K562 (cell line): ENCODE data around the gene LY6G5B. TPM values are rescaled to one million over a fixed set of nuclear protein-coding genes. Genes with fewer than 3 reads are reported as not detected.
A peak's percentile ranks its signal among the peaks of the same experiment; 100 is the strongest.

Source experiments
- ARNT ChIP-seq, 2 experiments: fragments of 450-650 bp; IDR thresholded peaks; 2 replicates each; pipeline ENCODE4 v1.6.1; 2016; ENCODE audit warnings: mild to moderate bottlenecking in 1 of 2
- ATF4 ChIP-seq: fragments of 450-650 bp; formaldehyde crosslinking; IDR thresholded peaks from 2 replicates; pipeline ENCODE4 v1.4.0; 2022; ENCODE audit warnings: mild to moderate bottlenecking, moderate library complexity
- C11orf30 ChIP-seq: fragments of 450-650 bp; IDR thresholded peaks from 2 replicates; pipeline ENCODE4 v1.6.1; 2016; ENCODE audit warnings: low read depth, mild to moderate bottlenecking
- CC2D1A ChIP-seq: fragments of 450-650 bp; IDR thresholded peaks from 2 replicates; pipeline ENCODE4 v1.6.1; 2017; ENCODE audit warnings: mild to moderate bottlenecking
- FOXJ2 ChIP-seq: fragments of 200-800 bp; sonication (Bioruptor generic); IDR thresholded peaks from 2 replicates; pipeline ENCODE4 v1.6.1; 2016; ENCODE audit warnings: missing genetic modification characterization, missing compliant biosample characterization
- GATAD2A ChIP-seq: fragments of 450-650 bp; IDR thresholded peaks from 2 replicates; pipeline ENCODE4 v1.6.1; 2017
- GATAD2B ChIP-seq: fragments of 450-650 bp; IDR thresholded peaks from 2 replicates; pipeline ENCODE4 v1.6.1; 2017; ENCODE audit warnings: mild to moderate bottlenecking, borderline replicate concordance
- KAT7 ChIP-seq: sonication (generic); formaldehyde crosslinking; IDR thresholded peaks from 2 replicates; pipeline ENCODE4 v1.8.0; 2022; ENCODE audit warnings: missing genetic modification reagents, mild to moderate bottlenecking, borderline replicate concordance
- NR1H2 ChIP-seq: sonication (generic); formaldehyde crosslinking; IDR thresholded peaks from 2 replicates; pipeline ENCODE4 v1.4.0; 2020; ENCODE audit warnings: mild to moderate bottlenecking, missing genetic modification reagents
- RAD21 ChIP-seq, 2 experiments: fragments of 250-450 bp in 1 of 2; fragments of 450-650 bp in 1 of 2; sonication (Bioruptor Pico) in 1 of 2; formaldehyde crosslinking in 1 of 2; IDR thresholded peaks in 1 of 2; conservative IDR thresholded peaks in 1 of 2; 2 replicates each; pipeline versions ENCODE4 v1.4.0 to v1.8.0; 2020 to 2022; ENCODE audit warnings: mild to moderate bottlenecking in 2 of 2, moderate library complexity in 1 of 2
- RAD51 ChIP-seq: fragments of 450-650 bp; IDR thresholded peaks from 2 replicates; pipeline ENCODE4 v1.7.1; 2016; ENCODE audit warnings: low read depth, mild to moderate bottlenecking, borderline replicate concordance
- SMARCA4 ChIP-seq: fragments of 450-650 bp; IDR thresholded peaks from 2 replicates; pipeline ENCODE4 v1.6.1; 2016
- SMARCE1 ChIP-seq: fragments of 450-650 bp; IDR thresholded peaks from 2 replicates; pipeline ENCODE4 v1.7.1; 2016; ENCODE audit warnings: mild to moderate bottlenecking
- TAF7 ChIP-seq: fragments of 450-650 bp; IDR thresholded peaks from 2 replicates; pipeline ENCODE4 v1.6.1; 2016; ENCODE audit warnings: missing genetic modification characterization, missing compliant biosample characterization
- THRAP3 ChIP-seq: fragments of 450-650 bp; IDR thresholded peaks from 2 replicates; pipeline ENCODE4 v1.6.1; 2016; ENCODE audit warnings: mild to moderate bottlenecking, inconsistent platforms, borderline replicate concordance
- ZNF57 ChIP-seq: fragments of 450-650 bp; formaldehyde crosslinking; IDR thresholded peaks from 2 replicates; pipeline ENCODE4 v1.4.0; 2020; ENCODE audit warnings: mild to moderate bottlenecking, moderate library complexity
- polyA plus RNA-seq, 8 experiments: library from polyadenylated mRNA; depleted of rRNA in 4 of 8; stranded (reverse) in 5 of 8; unstranded in 3 of 8; fragments of >200 nt; fragmentation: Nextera tagmentation in 2 of 8; fragmentation: Illumina TruSeq in 1 of 8; extraction: Ambion mirVana in 2 of 8; extraction: Trizol in 1 of 8; gene quantifications; 2 replicates each; pipeline versions ENCODE4 v1.2.1 to v1.2.3, GENCODE V29; 2011 to 2014; ENCODE audit warnings: inconsistent platforms in 1 of 8, missing spikeins in 1 of 8
- total RNA-seq, 7 experiments: library from RNA; depleted of rRNA in 6 of 7; stranded (reverse); fragments of >200 nt in 6 of 7; fragmentation: Illumina TruSeq in 2 of 7; extraction: Trizol in 2 of 7; gene quantifications; 2 replicates each; pipeline versions ENCODE4 v1.2.1 to v1.2.3, GENCODE V29; 2011 to 2021; ENCODE audit warnings: low replicate concordance in 1 of 7
- TF ChIP-seq, protein P1 (sequence below), 2 experiments: fragments of 450-650 bp in 1 of 2; sonication (generic) in 1 of 2; formaldehyde crosslinking in 1 of 2; IDR thresholded peaks; 2 replicates each; pipeline versions ENCODE4 v1.7.1 to v1.9.0; 2016 to 2022; ENCODE audit warnings: inconsistent platforms in 1 of 2, mild to moderate bottlenecking in 1 of 2, missing genetic modification reagents in 1 of 2
- TF ChIP-seq, protein P2 (sequence below): fragments of 450-650 bp; formaldehyde crosslinking; IDR thresholded peaks from 2 replicates; pipeline ENCODE4 v1.4.0; 2020; ENCODE audit warnings: mild to moderate bottlenecking, moderate library complexity

LY6G5B gene
- total and polyA plus RNA-seq, 9 of the 15 experiments (the other 6 are each of a cell fraction or from before 2014, with no cell fraction given), result 6.0 to 27.0 (median 7.5) TPM

- TF ChIP-seq, protein P1, sequence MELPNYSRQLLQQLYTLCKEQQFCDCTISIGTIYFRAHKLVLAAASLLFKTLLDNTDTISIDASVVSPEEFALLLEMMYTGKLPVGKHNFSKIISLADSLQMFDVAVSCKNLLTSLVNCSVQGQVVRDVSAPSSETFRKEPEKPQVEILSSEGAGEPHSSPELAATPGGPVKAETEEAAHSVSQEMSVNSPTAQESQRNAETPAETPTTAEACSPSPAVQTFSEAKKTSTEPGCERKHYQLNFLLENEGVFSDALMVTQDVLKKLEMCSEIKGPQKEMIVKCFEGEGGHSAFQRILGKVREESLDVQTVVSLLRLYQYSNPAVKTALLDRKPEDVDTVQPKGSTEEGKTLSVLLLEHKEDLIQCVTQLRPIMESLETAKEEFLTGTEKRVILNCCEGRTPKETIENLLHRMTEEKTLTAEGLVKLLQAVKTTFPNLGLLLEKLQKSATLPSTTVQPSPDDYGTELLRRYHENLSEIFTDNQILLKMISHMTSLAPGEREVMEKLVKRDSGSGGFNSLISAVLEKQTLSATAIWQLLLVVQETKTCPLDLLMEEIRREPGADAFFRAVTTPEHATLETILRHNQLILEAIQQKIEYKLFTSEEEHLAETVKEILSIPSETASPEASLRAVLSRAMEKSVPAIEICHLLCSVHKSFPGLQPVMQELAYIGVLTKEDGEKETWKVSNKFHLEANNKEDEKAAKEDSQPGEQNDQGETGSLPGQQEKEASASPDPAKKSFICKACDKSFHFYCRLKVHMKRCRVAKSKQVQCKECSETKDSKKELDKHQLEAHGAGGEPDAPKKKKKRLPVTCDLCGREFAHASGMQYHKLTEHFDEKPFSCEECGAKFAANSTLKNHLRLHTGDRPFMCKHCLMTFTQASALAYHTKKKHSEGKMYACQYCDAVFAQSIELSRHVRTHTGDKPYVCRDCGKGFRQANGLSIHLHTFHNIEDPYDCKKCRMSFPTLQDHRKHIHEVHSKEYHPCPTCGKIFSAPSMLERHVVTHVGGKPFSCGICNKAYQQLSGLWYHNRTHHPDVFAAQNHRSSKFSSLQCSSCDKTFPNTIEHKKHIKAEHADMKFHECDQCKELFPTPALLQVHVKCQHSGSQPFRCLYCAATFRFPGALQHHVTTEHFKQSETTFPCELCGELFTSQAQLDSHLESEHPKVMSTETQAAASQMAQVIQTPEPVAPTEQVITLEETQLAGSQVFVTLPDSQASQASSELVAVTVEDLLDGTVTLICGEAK (IDR thresholded peaks at IDR 0.05), result peak; percentile 67
- TF ChIP-seq, protein P1 (CRISPR knock-in tag; IDR thresholded peaks at IDR 0.05), result no peak
- TF ChIP-seq, protein P2, sequence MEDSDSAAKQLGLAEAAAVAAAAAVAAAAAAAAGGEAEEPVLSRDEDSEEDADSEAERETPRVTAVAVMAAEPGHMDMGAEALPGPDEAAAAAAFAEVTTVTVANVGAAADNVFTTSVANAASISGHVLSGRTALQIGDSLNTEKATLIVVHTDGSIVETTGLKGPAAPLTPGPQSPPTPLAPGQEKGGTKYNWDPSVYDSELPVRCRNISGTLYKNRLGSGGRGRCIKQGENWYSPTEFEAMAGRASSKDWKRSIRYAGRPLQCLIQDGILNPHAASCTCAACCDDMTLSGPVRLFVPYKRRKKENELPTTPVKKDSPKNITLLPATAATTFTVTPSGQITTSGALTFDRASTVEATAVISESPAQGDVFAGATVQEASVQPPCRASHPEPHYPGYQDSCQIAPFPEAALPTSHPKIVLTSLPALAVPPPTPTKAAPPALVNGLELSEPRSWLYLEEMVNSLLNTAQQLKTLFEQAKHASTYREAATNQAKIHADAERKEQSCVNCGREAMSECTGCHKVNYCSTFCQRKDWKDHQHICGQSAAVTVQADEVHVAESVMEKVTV (CRISPR knock-in tag), result 0 out of 2 replicates have a peak, but pooled peaks have one; percentile 1
- TF ChIP-seq C11orf30 (0 out of 2 replicates have a peak, but pooled peaks have one; percentile 4), FOXJ2 (tag) (no peak), NR1H2 (CRISPR knock-in tag) (0 out of 2 replicates have a peak, but pooled peaks have one; percentile 15), ARNT (IDR thresholded peaks at IDR 0.05) (0 out of 4 replicates have a peak, but pooled peaks have one; percentile 28 to 46), KAT7 (CRISPR knock-in tag) (peak; percentile 23; the same call in 1 of the 2 replicates), CC2D1A (peak; percentile 35; the same call in 1 of the 2 replicates), TAF7 (tag) (peak; percentile 63), ZNF57 (CRISPR knock-in tag) (no peak), SMARCE1 (peak; percentile 88), GATAD2B (no peak), SMARCA4 (peak; percentile 82), ATF4 (CRISPR knock-in tag) (0 out of 2 replicates have a peak, but pooled peaks have one; percentile 4), RAD51 (0 out of 2 replicates have a peak, but pooled peaks have one; percentile 48), GATAD2A (0 out of 2 replicates have a peak, but pooled peaks have one; percentile 65), RAD21 (CRISPR knock-in tag; conservative IDR thresholded peaks at IDR 0.05 in 1 of 2, IDR thresholded peaks at IDR 0.05 in 1 of 2) (peak; percentile 2 to 25; a peak in 1 of 4 replicates), THRAP3 (peak; percentile 76; the same call in 1 of the 2 replicates)
Observed at GRCh38 chr6:31702405-31702818, 32.6 kb downstream of the LY6G5B start (continued).
